Measurements from ENCODE around the gene AURKAIP1. TPM values are rescaled to one million over a fixed set of nuclear protein-coding genes. Genes with fewer than 3 reads are reported as not detected.

AURKAIP1 gene
- total and polyA plus RNA-seq, 4 donors, result 38.4 to 175 (median 97.7) TPM

DNA sequence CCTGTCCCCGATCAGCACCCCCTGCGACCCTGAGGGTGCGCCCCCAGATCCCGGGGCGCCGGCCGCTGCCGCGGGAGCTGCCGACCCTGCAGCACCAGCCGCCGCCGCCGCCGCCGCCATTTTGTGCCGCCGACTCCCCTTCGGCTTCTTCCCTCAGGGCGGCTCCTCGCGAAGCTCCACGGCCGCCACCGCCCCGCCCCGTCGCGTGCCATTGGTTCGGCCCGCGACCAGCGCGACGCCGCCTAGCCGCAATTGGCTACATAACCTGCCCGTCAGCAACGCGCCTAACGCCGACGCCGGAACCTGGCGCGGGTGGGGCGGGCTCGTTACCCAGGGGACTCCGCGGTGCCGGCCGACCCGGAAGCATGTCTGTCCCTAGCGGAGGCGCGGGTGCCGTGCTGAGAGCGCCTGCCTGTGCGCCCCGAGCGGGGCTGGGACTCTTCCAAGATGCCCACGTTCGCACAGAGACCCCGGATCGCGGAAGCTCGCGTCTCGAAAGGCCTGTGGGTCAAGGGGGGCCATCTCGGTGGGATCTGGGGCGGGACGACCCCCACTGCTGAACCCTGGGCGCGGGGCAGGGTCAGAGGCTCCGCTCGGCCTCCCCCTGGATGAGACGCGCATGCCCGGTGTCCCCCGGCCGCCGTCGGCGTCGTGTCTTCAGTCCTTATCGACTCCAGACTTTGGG lies 24.3 kb upstream of the AURKAIP1 start, which contains the start of gene CCNL2 (continued):
- TF ChIP-seq, protein P1, sequence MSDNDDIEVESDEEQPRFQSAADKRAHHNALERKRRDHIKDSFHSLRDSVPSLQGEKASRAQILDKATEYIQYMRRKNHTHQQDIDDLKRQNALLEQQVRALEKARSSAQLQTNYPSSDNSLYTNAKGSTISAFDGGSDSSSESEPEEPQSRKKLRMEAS (IDR thresholded peaks at IDR 0.05), result no peak
- no peak for TF ChIP-seq NR2F2 (IDR thresholded peaks at IDR 0.05)
- no peak for TF ChIP-seq TAF1 (conservative IDR thresholded peaks at IDR 0.05)
- TF ChIP-seq, protein P2, sequence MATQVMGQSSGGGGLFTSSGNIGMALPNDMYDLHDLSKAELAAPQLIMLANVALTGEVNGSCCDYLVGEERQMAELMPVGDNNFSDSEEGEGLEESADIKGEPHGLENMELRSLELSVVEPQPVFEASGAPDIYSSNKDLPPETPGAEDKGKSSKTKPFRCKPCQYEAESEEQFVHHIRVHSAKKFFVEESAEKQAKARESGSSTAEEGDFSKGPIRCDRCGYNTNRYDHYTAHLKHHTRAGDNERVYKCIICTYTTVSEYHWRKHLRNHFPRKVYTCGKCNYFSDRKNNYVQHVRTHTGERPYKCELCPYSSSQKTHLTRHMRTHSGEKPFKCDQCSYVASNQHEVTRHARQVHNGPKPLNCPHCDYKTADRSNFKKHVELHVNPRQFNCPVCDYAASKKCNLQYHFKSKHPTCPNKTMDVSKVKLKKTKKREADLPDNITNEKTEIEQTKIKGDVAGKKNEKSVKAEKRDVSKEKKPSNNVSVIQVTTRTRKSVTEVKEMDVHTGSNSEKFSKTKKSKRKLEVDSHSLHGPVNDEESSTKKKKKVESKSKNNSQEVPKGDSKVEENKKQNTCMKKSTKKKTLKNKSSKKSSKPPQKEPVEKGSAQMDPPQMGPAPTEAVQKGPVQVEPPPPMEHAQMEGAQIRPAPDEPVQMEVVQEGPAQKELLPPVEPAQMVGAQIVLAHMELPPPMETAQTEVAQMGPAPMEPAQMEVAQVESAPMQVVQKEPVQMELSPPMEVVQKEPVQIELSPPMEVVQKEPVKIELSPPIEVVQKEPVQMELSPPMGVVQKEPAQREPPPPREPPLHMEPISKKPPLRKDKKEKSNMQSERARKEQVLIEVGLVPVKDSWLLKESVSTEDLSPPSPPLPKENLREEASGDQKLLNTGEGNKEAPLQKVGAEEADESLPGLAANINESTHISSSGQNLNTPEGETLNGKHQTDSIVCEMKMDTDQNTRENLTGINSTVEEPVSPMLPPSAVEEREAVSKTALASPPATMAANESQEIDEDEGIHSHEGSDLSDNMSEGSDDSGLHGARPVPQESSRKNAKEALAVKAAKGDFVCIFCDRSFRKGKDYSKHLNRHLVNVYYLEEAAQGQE (IDR thresholded peaks at IDR 0.05), result no peak

DNA sequence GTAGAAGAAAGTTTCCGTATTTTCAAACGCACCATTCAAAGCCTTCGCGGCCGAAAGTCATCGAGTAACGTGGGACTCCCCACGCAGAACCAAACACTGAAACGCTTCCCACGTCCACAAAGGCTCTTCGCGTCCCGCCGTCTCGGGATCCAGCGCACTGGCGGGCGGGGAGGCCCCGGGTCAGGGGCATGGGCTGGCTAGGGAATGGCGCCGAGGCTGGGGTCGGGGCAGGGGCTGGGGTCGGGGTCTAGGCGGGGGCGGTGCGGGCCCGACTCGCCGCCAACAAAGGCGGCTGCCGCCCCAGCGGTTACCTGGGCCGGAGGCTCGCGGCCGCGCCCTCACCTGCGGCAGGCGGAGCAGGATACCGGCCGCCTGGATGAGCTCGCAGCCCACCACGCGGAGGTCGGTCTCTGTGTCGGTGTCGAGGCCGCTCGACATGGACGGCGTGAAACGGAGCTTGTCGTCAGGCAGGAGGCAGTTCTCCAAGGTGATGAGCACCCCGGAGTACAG lies 23.7 kb upstream of the AURKAIP1 start:
- Histone ChIP-seq H3K9me3 (ENCODE audit: control insufficient read depth in 4 of 4, low read length in 3 of 4) (no peaks in the 10 kb centered on the region), H3K9ac (ENCODE audit: low read depth in 1 of 2, low read length in 2 of 2) (peak overlapping the region; percentile 46 to 72), H3K36me3 (ENCODE audit: control insufficient read depth in 4 of 4, insufficient read depth in 3 of 4, low read depth in 1 of 4, low read length in 3 of 4) (peaks cover 17 to 36% (median 25%) of the 10 kb centered on the region in 4 donors), H3K4me3 (ENCODE audit: low read depth in 1 of 3, low read length in 3 of 3) (peak overlapping the region; percentile 92 to 96 (median 96)), H3K4me1 (ENCODE audit: control insufficient read depth in 4 of 4, insufficient read depth in 4 of 4, low read length in 3 of 4) (peaks cover 4 to 52% (median 43%) of the 10 kb centered on the region in 4 donors), H3K27ac (ENCODE audit: low read depth in 1 of 2, low read length in 2 of 2) (peak overlapping the region; percentile 73 to 75), H3K27me3 (ENCODE audit: control insufficient read depth in 4 of 4, insufficient read depth in 4 of 4, low read length in 3 of 4) (no peaks in the 10 kb centered on the region)
- under 1% methylated on average over 54 of the region's 54 CpGs for WGBS
- TF ChIP-seq JUND (IDR thresholded peaks at IDR 0.05), result no peak
- TF ChIP-seq YY1 (IDR thresholded peaks at IDR 0.05), result no peak
- no peak for TF ChIP-seq FOXA2 (IDR thresholded peaks at IDR 0.05)
- TF ChIP-seq, protein P2 (IDR thresholded peaks at IDR 0.05), result no peak
- TF ChIP-seq RXRA (IDR thresholded peaks at IDR 0.05), result no peak
- TF ChIP-seq EGR1 (IDR thresholded peaks at IDR 0.05; ENCODE audit: low read depth in 2 of 2), result no peak
- TF ChIP-seq SP1 (IDR thresholded peaks at IDR 0.05), result no peak
- TF ChIP-seq HNF4A (conservative IDR thresholded peaks at IDR 0.05), result no peak
- no peak for TF ChIP-seq NR2F2 (IDR thresholded peaks at IDR 0.05)
- no peak for TF ChIP-seq RAD21 (IDR thresholded peaks at IDR 0.05)
- TF ChIP-seq, protein P3, sequence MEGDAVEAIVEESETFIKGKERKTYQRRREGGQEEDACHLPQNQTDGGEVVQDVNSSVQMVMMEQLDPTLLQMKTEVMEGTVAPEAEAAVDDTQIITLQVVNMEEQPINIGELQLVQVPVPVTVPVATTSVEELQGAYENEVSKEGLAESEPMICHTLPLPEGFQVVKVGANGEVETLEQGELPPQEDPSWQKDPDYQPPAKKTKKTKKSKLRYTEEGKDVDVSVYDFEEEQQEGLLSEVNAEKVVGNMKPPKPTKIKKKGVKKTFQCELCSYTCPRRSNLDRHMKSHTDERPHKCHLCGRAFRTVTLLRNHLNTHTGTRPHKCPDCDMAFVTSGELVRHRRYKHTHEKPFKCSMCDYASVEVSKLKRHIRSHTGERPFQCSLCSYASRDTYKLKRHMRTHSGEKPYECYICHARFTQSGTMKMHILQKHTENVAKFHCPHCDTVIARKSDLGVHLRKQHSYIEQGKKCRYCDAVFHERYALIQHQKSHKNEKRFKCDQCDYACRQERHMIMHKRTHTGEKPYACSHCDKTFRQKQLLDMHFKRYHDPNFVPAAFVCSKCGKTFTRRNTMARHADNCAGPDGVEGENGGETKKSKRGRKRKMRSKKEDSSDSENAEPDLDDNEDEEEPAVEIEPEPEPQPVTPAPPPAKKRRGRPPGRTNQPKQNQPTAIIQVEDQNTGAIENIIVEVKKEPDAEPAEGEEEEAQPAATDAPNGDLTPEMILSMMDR (IDR thresholded peaks at IDR 0.05; ENCODE audit: low read depth, low read length, missing input control), result no peak
- TF ChIP-seq GABPA (IDR thresholded peaks at IDR 0.05 in 1 of 2, conservative IDR thresholded peaks at IDR 0.05 in 1 of 2), result no peak
- TF ChIP-seq, protein P4, sequence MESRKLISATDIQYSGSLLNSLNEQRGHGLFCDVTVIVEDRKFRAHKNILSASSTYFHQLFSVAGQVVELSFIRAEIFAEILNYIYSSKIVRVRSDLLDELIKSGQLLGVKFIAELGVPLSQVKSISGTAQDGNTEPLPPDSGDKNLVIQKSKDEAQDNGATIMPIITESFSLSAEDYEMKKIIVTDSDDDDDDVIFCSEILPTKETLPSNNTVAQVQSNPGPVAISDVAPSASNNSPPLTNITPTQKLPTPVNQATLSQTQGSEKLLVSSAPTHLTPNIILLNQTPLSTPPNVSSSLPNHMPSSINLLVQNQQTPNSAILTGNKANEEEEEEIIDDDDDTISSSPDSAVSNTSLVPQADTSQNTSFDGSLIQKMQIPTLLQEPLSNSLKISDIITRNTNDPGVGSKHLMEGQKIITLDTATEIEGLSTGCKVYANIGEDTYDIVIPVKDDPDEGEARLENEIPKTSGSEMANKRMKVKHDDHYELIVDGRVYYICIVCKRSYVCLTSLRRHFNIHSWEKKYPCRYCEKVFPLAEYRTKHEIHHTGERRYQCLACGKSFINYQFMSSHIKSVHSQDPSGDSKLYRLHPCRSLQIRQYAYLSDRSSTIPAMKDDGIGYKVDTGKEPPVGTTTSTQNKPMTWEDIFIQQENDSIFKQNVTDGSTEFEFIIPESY (IDR thresholded peaks at IDR 0.05), result no peak
- TF ChIP-seq, protein P5, sequence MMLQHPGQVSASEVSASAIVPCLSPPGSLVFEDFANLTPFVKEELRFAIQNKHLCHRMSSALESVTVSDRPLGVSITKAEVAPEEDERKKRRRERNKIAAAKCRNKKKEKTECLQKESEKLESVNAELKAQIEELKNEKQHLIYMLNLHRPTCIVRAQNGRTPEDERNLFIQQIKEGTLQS (IDR thresholded peaks at IDR 0.05), result no peak
- TF ChIP-seq HNF4G (IDR thresholded peaks at IDR 0.05), result no peak
- no peak for TF ChIP-seq TAF1 (conservative IDR thresholded peaks at IDR 0.05)
- DNase-seq (ENCODE audit: low spot score), result no peak

Measured in liver (tissue), 9 donors.